Left lung (tissue), 10 donors: ENCODE measurements around the gene SOX3. TPM values are rescaled to one million over a fixed set of nuclear protein-coding genes. Genes with fewer than 3 reads are reported as not detected.

Experiments
- ATAC-seq: fragments of 200-7000 bp; cut with Tn5 transposase; one replicate; pipeline ENCODE4 v1.9.1; 2020; ENCODE audit warnings: moderate library complexity
- DNase-seq, 4 donors: peaks; one replicate each; pipeline ENCODE4 v3.0.0-alpha.2; 2013 to 2020
- H3K27ac ChIP-seq, 2 donors: fragments of 200-600 bp; sonication (generic) in 1 of 2; one replicate each; pipeline versions ENCODE4 v1.5.0 to v1.8.0; 2020 to 2021
- H3K27me3 ChIP-seq, 2 donors: fragments of 200-600 bp; sonication (generic) in 1 of 2; one replicate each; pipeline versions ENCODE4 v1.5.0 to v1.8.0; 2020 to 2021
- H3K36me3 ChIP-seq, 2 donors: fragments of 200-600 bp; sonication (generic) in 1 of 2; one replicate each; pipeline versions ENCODE4 v1.5.0 to v1.8.0; 2020 to 2021
- H3K4me1 ChIP-seq, 2 donors: fragments of 200-600 bp; one replicate each; pipeline ENCODE4 v1.8.0; 2021
- H3K4me3 ChIP-seq, 2 donors: fragments of 200-600 bp; sonication (generic) in 1 of 2; one replicate each; pipeline versions ENCODE4 v1.5.0 to v1.8.0; 2020 to 2021; ENCODE audit warnings: mild to moderate bottlenecking in 1 of 2
- H3K9me3 ChIP-seq, 2 donors: fragments of 200-600 bp; sonication (generic) in 1 of 2; one replicate each; pipeline versions ENCODE4 v1.5.0 to v1.8.0; 2020 to 2021
- intact Hi-C, 2 donors: fragments of 100-400 bp; cut with DNase I; formaldehyde crosslinking; loops; one replicate each; pipeline versions ENCODE4 v1.11.2 to v1.14.2; 2022
- polyA plus RNA-seq, 6 donors: library from polyadenylated mRNA; unstranded; fragments of 120-200 nt; gene quantifications; one replicate each; pipeline ENCODE4 v1.2.1, GENCODE V29; 2013; ENCODE audit not compliant: insufficient read length in 6 of 6
- total RNA-seq, 2 donors: library from RNA; stranded (reverse); fragmentation: NEBNext Ultra II Directional; extraction: Animal tissue kit (Norgen Biotek cat#: 25700); gene quantifications; one replicate each; pipeline ENCODE4 v1.2.1, GENCODE V29; 2021
- TF ChIP-seq, protein P1 (sequence below), 2 donors: fragments of 200-600 bp; sonication (generic) in 1 of 2; IDR thresholded peaks; one replicate each; pipeline versions ENCODE4 v1.5.0 to v1.8.0; 2021; ENCODE audit warnings: antibody characterized with exemption in 2 of 2
- donor health status: DM: no; HTN: yes; CAD: no.
- donor health status: DM: no; HTN: no; CAD: no.

The SOX3 gene
- total and polyA plus RNA-seq, 8 donors, result 0.06 TPM; not detected in 7

DNA sequence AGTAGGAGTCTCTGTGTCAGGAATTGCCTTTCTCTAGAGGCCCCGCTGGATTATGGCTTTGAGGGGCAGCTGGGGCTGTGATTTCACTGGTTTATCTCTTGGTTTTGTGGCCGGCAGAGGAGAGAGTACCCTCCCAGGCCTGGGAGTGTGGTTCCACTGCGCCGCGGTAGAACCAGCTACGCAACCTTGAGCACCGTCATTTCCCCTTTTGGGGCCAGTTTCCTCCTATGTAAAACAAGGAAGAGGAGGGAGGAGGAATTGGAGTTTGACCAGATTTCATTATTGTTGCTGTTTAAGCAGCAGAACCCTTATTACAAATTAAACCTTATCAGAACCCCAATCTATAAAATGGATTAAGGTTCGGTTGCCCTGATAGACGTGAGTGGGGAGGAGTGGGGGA lies 4.4 kb downstream of the SOX3 start:
- ATAC-seq, result no peak
- H3K27ac ChIP-seq, result no peak overlapping the region
- TF ChIP-seq, protein P1, sequence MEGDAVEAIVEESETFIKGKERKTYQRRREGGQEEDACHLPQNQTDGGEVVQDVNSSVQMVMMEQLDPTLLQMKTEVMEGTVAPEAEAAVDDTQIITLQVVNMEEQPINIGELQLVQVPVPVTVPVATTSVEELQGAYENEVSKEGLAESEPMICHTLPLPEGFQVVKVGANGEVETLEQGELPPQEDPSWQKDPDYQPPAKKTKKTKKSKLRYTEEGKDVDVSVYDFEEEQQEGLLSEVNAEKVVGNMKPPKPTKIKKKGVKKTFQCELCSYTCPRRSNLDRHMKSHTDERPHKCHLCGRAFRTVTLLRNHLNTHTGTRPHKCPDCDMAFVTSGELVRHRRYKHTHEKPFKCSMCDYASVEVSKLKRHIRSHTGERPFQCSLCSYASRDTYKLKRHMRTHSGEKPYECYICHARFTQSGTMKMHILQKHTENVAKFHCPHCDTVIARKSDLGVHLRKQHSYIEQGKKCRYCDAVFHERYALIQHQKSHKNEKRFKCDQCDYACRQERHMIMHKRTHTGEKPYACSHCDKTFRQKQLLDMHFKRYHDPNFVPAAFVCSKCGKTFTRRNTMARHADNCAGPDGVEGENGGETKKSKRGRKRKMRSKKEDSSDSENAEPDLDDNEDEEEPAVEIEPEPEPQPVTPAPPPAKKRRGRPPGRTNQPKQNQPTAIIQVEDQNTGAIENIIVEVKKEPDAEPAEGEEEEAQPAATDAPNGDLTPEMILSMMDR (IDR thresholded peaks at IDR 0.05), result no peak
- intact Hi-C loops, result no loop called here
- DNase-seq, result no peak
- no peaks in the 10 kb centered on the region for H3K36me3 ChIP-seq
- H3K9me3 ChIP-seq, result no peaks in the 10 kb centered on the region
- no peaks in the 10 kb centered on the region for H3K4me1 ChIP-seq
- H3K4me3 ChIP-seq, result no peak overlapping the region
- peaks cover 50 to 77% of the 10 kb centered on the region in 2 donors for H3K27me3 ChIP-seq

DNA sequence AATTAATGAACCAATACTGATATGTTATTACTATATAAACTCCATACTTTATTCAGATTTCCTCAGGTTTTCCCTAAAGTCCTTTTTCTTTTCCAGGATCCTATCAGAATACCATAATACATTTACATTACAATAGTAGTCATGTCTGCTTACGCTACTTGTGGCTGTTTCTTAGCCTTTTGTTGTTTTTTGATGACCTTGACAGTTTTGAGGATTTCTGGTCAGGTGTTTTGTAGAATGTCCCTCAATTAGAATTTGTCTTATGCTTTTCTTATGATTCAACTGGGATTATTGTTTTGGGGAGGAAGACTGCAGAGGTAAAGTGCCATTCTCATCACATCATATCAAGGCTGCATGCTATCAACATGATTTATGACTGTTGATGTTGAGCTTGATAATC lies 9.1 kb downstream of the SOX3 start:
- Histone ChIP-seq H3K27me3 (peaks cover 9 to 30% of the 10 kb centered on the region in 2 donors), H3K4me3 (no peak overlapping the region), H3K4me1 (no peaks in the 10 kb centered on the region), H3K27ac (no peak overlapping the region), H3K36me3 (no peaks in the 10 kb centered on the region), H3K9me3 (no peaks in the 10 kb centered on the region)
- no peak for ATAC-seq
- intact Hi-C loops, result no loop called here
- TF ChIP-seq, protein P1 (IDR thresholded peaks at IDR 0.05), result no peak
- no peak for DNase-seq

DNA sequence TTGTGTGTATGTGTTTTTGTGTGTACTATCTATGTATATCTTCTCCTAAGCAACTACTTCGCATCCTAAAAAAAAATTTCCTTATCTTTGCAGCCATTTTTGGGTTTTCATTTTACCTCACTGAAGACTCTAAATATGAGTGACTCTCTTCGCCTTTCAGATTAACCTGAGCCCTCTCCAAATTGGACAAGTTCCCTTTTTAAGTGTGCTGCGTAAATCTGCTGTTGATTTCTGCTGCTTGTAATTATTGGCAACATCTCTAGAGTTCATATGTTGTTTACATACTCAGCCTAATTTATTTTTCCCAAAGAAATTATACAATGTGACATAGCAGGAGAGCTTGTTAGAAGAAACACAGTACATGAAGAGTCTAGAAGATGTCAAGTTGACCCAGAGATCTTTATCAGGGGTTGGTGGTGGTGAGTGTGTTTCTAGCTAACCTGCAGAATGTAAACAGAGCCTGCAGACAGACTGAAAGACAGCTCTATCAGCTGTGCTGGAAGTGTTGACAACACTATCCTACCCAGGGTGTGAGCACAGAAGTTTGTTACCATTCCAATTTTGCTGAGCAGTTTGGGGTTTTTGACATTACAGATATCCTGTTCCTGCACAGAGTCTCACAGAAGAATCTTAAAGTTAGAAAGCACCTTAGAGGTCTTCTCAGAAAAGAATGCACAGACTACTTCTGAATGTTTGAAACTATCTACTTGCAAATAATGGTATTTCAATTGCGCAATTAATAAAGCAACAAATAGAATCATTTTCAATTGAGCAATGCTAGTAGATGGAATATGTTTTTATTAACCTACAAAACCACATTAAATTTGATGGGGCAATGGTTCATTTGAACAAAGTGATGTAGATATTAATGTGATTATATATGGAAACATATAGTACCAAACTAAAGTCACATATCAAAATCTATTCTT lies 12.5 kb downstream of the SOX3 start:
- DNase-seq (no peak), ATAC-seq (no peak)
- Histone ChIP-seq H3K4me3 (no peak overlapping the region), H3K36me3 (no peaks in the 10 kb centered on the region), H3K27me3 (no peaks in the 10 kb centered on the region), H3K4me1 (no peaks in the 10 kb centered on the region), H3K9me3 (no peaks in the 10 kb centered on the region), H3K27ac (no peak overlapping the region)
- TF ChIP-seq, protein P1 (IDR thresholded peaks at IDR 0.05), result no peak
- intact Hi-C loops, result no loop called here

DNA sequence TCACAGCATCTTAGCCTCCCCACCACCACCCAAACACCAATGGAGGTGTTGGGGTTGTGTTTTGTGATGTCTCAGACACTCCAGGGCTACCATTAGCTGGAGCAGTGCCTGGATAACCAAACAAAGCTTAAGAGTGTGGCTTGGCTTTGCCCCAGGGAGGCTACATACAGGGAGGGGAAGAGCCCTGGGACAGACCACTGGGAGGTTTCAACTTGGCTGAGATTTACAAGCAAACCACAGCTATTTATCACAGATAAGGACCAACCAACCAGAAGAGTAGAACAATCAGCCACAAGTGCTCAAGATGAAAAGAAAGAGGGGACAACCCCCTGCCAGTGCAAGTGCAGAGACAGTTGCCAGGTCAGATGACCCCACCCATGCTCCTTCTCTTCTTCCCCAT lies 24.1 kb downstream of the SOX3 start:
- H3K27me3 ChIP-seq, result no peaks in the 10 kb centered on the region

DNA sequence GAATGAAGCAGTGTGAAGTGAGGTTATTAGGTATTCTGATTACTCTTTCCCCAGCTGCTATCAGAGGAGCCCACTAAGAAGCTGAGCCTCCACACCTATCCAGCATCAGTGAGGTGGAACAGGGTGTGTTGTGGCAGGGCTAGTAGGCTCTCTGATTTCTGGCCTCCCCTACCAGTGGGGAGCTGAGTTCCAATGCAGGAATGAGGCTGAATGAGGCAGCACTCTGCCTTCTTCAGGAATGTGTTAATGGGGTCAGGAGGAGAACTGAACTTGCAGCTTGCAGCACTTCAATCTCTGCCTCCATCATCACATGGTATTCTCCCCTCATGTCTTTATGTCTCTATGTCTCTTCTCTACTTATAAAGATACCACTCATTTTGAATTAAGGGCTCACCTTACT lies 26.9 kb downstream of the SOX3 start:
- intact Hi-C loops, result no loop called here
- no peaks in the 10 kb centered on the region for H3K36me3 ChIP-seq
- H3K4me1 ChIP-seq, result no peaks in the 10 kb centered on the region
- no peaks in the 10 kb centered on the region for H3K27me3 ChIP-seq
- peaks cover 0 to 5% of the 10 kb centered on the region in 2 donors for H3K9me3 ChIP-seq
- TF ChIP-seq, protein P1 (IDR thresholded peaks at IDR 0.05), result no peak
- no peak overlapping the region for H3K4me3 ChIP-seq
- ATAC-seq (no peak), DNase-seq (no peak)
- no peak overlapping the region for H3K27ac ChIP-seq

More for the DNA sequence above, 24.1 kb downstream of the SOX3 start:
- intact Hi-C loops, result no loop called here
- Histone ChIP-seq H3K9me3 (no peaks in the 10 kb centered on the region), H3K27ac (no peak overlapping the region), H3K4me3 (no peak overlapping the region), H3K36me3 (no peaks in the 10 kb centered on the region), H3K4me1 (no peaks in the 10 kb centered on the region)
- TF ChIP-seq, protein P1 (IDR thresholded peaks at IDR 0.05), result no peak
- no peak for DNase-seq
- no peak for ATAC-seq
